HEK293 (cell line): ENCODE data around the gene ISG20L2.

ENCODE experiments used
- CTCF ChIA-PET: fragments of 350-600 bp; formaldehyde crosslinking; extraction: SDS; loops from one replicate; lab custom pipeline; 2021; ENCODE audit warnings: antibody characterized with exemption; lab: Yijun Ruan, JAX
- POLR2A ChIA-PET: fragments of 300-600 bp; formaldehyde crosslinking; extraction: SDS; loops from one replicate; lab custom pipeline; 2020; ENCODE audit warnings: antibody characterized with exemption, inconsistent platforms; lab: Yijun Ruan, JAX
- H3K27ac ChIP-seq: fragments of 200-500 bp; sonication (Bioruptor generic); 2 replicates; pipeline ENCODE4 v1.5.1; 2014; ENCODE audit warnings: low read depth, low read length, control low read depth, inconsistent platforms; ENCODE audit errors: extremely low read depth
- H3K36me3 ChIP-seq, 2 experiments: fragments of 200-500 bp in 1 of 2; sonication (Bioruptor generic) in 1 of 2; 1 replicate in 1 of 2; 2 replicates in 1 of 2; pipeline ENCODE4 v1.5.1; 2014 to 2017; ENCODE audit warnings: inconsistent platforms in 2 of 2, low read length in 2 of 2; ENCODE audit not compliant: control insufficient read depth in 2 of 2, insufficient read depth in 1 of 2
- H3K4me1 ChIP-seq: fragments of 200-500 bp; sonication (Bioruptor generic); 2 replicates; pipeline ENCODE4 v1.5.1; 2014; ENCODE audit warnings: mild to moderate bottlenecking, low read length, inconsistent platforms; ENCODE audit not compliant: control insufficient read depth, insufficient read depth
- H3K4me3 ChIP-seq: 2 replicates; pipeline ENCODE4 v1.5.1; 2011; ENCODE audit warnings: low read depth, mild to moderate bottlenecking, control low read depth, low read length, moderate library complexity
- H3K9me3 ChIP-seq: fragments of 200-500 bp; sonication (Bioruptor generic); 2 replicates; pipeline ENCODE4 v1.5.1; 2014; ENCODE audit warnings: low read depth, low read length, inconsistent platforms; ENCODE audit not compliant: control insufficient read depth, insufficient read depth
- BCL11A ChIP-seq: fragments of 450-650 bp; formaldehyde crosslinking; IDR thresholded peaks from 2 replicates; pipeline ENCODE4 v1.5.1; 2016; ENCODE audit warnings: low read depth, missing biosample characterization, missing genetic modification characterization
- HOXC10 ChIP-seq: sonication (generic); formaldehyde crosslinking; IDR thresholded peaks from 2 replicates; pipeline ENCODE4 v1.8.1; 2023; ENCODE audit warnings: mild to moderate bottlenecking, missing genetic modification reagents
- OVOL3 ChIP-seq: fragments of 450-650 bp; formaldehyde crosslinking; IDR thresholded peaks from 2 replicates; pipeline ENCODE4 v1.5.1; 2016; ENCODE audit warnings: missing biosample characterization, missing genetic modification characterization
- PATZ1 ChIP-seq: fragments of 450-650 bp; formaldehyde crosslinking; IDR thresholded peaks from 2 replicates; pipeline ENCODE4 v1.5.1; 2016; ENCODE audit warnings: missing biosample characterization, missing genetic modification characterization
- PRDM2 ChIP-seq: fragments of 450-650 bp; formaldehyde crosslinking; IDR thresholded peaks from 2 replicates; pipeline ENCODE4 v1.5.1; 2016; ENCODE audit warnings: missing biosample characterization, missing genetic modification characterization, borderline replicate concordance
- REPIN1 ChIP-seq: fragments of 450-650 bp; formaldehyde crosslinking; IDR thresholded peaks from 2 replicates; pipeline ENCODE4 v1.5.1; 2017; ENCODE audit warnings: missing biosample characterization, missing genetic modification characterization, low read depth
- SCRT1 ChIP-seq: fragments of 450-650 bp; formaldehyde crosslinking; IDR thresholded peaks from 2 replicates; pipeline ENCODE4 v1.5.1; 2016; ENCODE audit warnings: missing biosample characterization, missing genetic modification characterization, borderline replicate concordance
- SP3 ChIP-seq: fragments of 450-650 bp; formaldehyde crosslinking; IDR thresholded peaks from 2 replicates; pipeline ENCODE4 v1.5.1; 2016; ENCODE audit warnings: missing biosample characterization, missing genetic modification characterization
- SP7 ChIP-seq: fragments of 450-650 bp; formaldehyde crosslinking; IDR thresholded peaks from 2 replicates; pipeline ENCODE4 v1.5.1; 2016; ENCODE audit warnings: missing biosample characterization, missing genetic modification characterization
- ZBTB1 ChIP-seq: fragments of 450-650 bp; formaldehyde crosslinking; IDR thresholded peaks from 2 replicates; pipeline ENCODE4 v1.5.1; 2016; ENCODE audit warnings: missing biosample characterization, missing genetic modification characterization
- ZIC2 ChIP-seq: fragments of 450-650 bp; formaldehyde crosslinking; IDR thresholded peaks from 2 replicates; pipeline ENCODE4 v1.5.1; 2016; ENCODE audit warnings: missing biosample characterization, missing genetic modification characterization
- ZNF133 ChIP-seq: fragments of 450-650 bp; formaldehyde crosslinking; IDR thresholded peaks from 2 replicates; pipeline ENCODE4 v1.5.1; 2016; ENCODE audit warnings: missing biosample characterization, missing genetic modification characterization
- ZNF175 ChIP-seq: fragments of 450-650 bp; formaldehyde crosslinking; IDR thresholded peaks from 2 replicates; pipeline ENCODE4 v1.5.1; 2016; ENCODE audit warnings: missing biosample characterization, missing genetic modification characterization
- ZNF202 ChIP-seq: fragments of 450-650 bp; formaldehyde crosslinking; IDR thresholded peaks from 2 replicates; pipeline ENCODE4 v1.5.1; 2016; ENCODE audit warnings: missing biosample characterization, missing genetic modification characterization, borderline replicate concordance
- ZNF362 ChIP-seq: fragments of 450-650 bp; formaldehyde crosslinking; IDR thresholded peaks from 2 replicates; pipeline ENCODE4 v1.5.1; 2016; ENCODE audit warnings: missing biosample characterization, missing genetic modification characterization
- ZNF394 ChIP-seq: fragments of 450-650 bp; formaldehyde crosslinking; IDR thresholded peaks from 2 replicates; pipeline ENCODE4 v1.5.1; 2016; ENCODE audit warnings: missing biosample characterization, missing genetic modification characterization, mild to moderate bottlenecking, moderate library complexity, borderline replicate concordance
- ZNF510 ChIP-seq: fragments of 450-650 bp; formaldehyde crosslinking; IDR thresholded peaks from 2 replicates; pipeline ENCODE4 v1.5.1; 2018; ENCODE audit warnings: mild to moderate bottlenecking, missing genetic modification characterization, missing biosample characterization; ENCODE audit not compliant: insufficient replicate concordance
- ZNF610 ChIP-seq: fragments of 450-650 bp; formaldehyde crosslinking; IDR thresholded peaks from 2 replicates; pipeline ENCODE4 v1.5.1; 2016; ENCODE audit warnings: missing biosample characterization, missing genetic modification characterization, borderline replicate concordance
- ZNF629 ChIP-seq: fragments of 450-650 bp; formaldehyde crosslinking; IDR thresholded peaks from 2 replicates; pipeline ENCODE4 v1.5.1; 2017; ENCODE audit warnings: missing biosample characterization, missing genetic modification characterization
- ZNF707 ChIP-seq: fragments of 450-650 bp; formaldehyde crosslinking; IDR thresholded peaks from 2 replicates; pipeline ENCODE4 v1.5.1; 2016; ENCODE audit warnings: missing biosample characterization, missing genetic modification characterization
- ZSCAN5A ChIP-seq: fragments of 450-650 bp; formaldehyde crosslinking; IDR thresholded peaks from 2 replicates; pipeline ENCODE4 v1.5.1; 2016; ENCODE audit warnings: missing biosample characterization, missing genetic modification characterization
- TF ChIP-seq, protein P1 (sequence below): fragments of 450-650 bp; formaldehyde crosslinking; IDR thresholded peaks from 2 replicates; pipeline ENCODE4 v1.5.1; 2016; ENCODE audit warnings: missing biosample characterization, missing genetic modification characterization

The ISG20L2 gene

DNA sequence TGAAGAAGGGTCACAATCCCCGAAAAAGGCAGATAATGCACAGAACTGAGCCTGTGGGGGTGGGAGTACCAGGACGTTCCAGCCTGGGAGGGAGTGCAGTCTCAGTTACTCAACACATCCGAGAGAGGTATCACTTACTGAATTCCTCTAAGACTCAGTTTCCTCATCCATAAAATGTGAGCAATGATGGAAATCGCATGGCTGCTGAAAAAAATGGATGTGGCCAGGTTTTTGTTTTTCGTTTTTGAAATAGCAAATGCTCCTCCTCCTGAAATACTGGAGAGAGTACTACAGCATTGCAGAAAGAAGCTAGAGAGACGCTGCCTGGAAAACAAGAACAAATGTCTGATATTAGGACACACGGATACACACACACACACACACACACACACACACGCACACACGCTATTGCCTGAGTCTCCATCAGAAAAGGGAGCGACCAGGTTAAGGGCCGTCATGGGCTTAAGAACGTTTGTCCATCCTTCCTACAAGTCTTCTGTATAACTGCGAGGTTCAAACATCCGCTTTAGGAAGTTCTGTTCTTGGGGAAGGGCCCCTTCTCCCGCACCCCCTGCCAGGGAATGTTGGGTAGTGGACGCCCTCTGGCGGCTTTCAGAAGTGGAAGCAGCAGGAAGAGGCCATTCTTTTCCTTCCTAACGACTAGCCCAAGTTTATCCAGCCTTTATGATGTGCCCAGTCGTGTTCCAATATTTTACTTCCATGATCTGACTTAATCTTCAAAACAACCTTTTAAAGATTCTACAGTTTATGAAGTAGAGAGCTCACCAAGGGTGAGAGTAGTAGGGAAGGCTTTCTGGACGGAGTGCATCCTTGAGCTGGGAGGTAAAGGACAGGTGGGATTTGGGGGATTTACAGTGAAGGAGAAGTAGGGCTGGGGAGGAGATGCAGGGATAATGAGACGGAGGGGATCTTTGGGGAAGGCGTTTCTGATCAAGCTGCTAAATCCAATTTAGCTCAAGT is 50.7 kb downstream of the ISG20L2 start:
- Histone ChIP-seq H3K4me3 (no peak overlapping the region), H3K4me1 (no peaks in the 10 kb centered on the region), H3K36me3 (peaks cover 0 to 11% of the 10 kb centered on the region in 2 experiments; a peak in 1 of 3 replicates), H3K9me3 (no peaks in the 10 kb centered on the region), H3K27ac (no peak overlapping the region)
- CTCF ChIA-PET = interaction anchor here (0.6 to 21.1 kb wide), 35 partner anchors 13 to 1540 kb away, joined by 3 to 564 read pairs (median 4); partner anchors contain the start of genes BCAN, CRABP2, HAPLN2 and ISG20L2
- POLR2A ChIA-PET = interaction anchor here (0.5 to 2.2 kb wide), 4 partner anchors 13 to 145 kb away, joined by 3 to 20 read pairs (median 10); partner anchors contain the start of genes ISG20L2 and METTL25B
- TF ChIP-seq REPIN1 (tag by site-specific recombination) (no peak), ZBTB1 (tag by site-specific recombination) (no peak), PRDM2 (tag by site-specific recombination) (no peak), ZNF629 (tag by site-specific recombination) (peak; percentile 33; the same call in 1 of the 2 replicates), SP7 (tag by site-specific recombination) (peak; percentile 65), ZNF202 (tag by site-specific recombination) (no peak), ZNF707 (no peak), SCRT1 (no peak), ZNF610 (no peak), ZNF510 (tag by site-specific recombination) (no peak), PATZ1 (tag by site-specific recombination) (peak; percentile 93), SP3 (no peak), OVOL3 (tag by site-specific recombination) (no peak), BCL11A (tag by site-specific recombination) (no peak), ZNF394 (no peak), ZNF362 (no peak), ZIC2 (tag by site-specific recombination) (peak; percentile 38; the same call in 1 of the 2 replicates), ZNF175 (tag by site-specific recombination) (no peak), HOXC10 (no peak), ZNF133 (tag by site-specific recombination) (no peak), ZSCAN5A (tag by site-specific recombination) (peak; percentile 56; the same call in 1 of the 2 replicates)
- TF ChIP-seq, protein P1, sequence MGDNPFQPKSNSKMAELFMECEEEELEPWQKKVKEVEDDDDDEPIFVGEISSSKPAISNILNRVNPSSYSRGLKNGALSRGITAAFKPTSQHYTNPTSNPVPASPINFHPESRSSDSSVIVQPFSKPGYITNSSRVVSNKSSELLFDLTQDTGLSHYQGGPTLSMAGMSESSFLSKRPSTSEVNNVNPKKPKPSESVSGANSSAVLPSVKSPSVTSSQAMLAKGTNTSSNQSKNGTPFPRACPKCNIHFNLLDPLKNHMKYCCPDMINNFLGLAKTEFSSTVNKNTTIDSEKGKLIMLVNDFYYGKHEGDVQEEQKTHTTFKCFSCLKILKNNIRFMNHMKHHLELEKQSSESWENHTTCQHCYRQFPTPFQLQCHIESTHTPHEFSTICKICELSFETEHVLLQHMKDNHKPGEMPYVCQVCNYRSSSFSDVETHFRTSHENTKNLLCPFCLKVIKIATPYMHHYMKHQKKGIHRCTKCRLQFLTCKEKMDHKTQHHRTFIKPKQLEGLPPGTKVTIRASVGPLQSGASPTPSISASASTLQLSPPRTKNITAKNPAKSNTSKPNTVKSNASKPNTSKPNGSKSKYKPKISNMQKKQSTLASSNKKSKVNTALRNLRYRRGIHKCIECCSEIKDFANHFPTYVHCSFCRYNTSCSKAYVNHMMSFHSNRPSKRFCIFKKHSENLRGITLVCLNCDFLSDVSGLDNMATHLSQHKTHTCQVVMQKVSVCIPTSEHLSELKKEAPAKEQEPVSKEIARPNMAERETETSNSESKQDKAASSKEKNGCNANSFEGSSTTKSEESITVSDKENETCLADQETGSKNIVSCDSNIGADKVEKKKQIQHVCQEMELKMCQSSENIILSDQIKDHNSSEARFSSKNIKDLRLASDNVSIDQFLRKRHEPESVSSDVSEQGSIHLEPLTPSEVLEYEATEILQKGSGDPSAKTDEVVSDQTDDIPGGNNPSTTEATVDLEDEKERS = no peak
